Measurements from ENCODE around the gene KRTDAP.

Gene KRTDAP, protein sequence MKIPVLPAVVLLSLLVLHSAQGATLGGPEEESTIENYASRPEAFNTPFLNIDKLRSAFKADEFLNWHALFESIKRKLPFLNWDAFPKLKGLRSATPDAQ
- long read RNA-seq: 0 reads

- H3K4me3 ChIP-seq (replicated peaks; ENCODE audit: insufficient read depth, low read length): no peak within 1 kb of the TSS
- no peak for DNase-seq (ENCODE audit: low read depth in 1 of 2, low spot score in 1 of 2)
- peaks cover 9% of the 10 kb centered on the region for H3K27me3 ChIP-seq (ENCODE audit: insufficient read depth, poor library complexity, severe bottlenecking)
- H3K27ac ChIP-seq (replicated peaks): no peak within 1 kb of the TSS
- TF ChIP-seq REST (IDR thresholded peaks at IDR 0.05; ENCODE audit: insufficient replicate concordance, low read depth) (no peak), SPI1 (IDR thresholded peaks at IDR 0.05; ENCODE audit: borderline replicate concordance, low read depth) (no peak), POLR2AphosphoS5 (IDR thresholded peaks at IDR 0.05; ENCODE audit: low read depth) (no peak), GABPA (IDR thresholded peaks at IDR 0.05; ENCODE audit: low read depth) (no peak), CTCF (IDR thresholded peaks at IDR 0.05; ENCODE audit: insufficient read depth, low read length) (no peak)
These were observed at the start of gene KRTDAP for GRCh38 chr19:35490364-35490763. TSS of gene KRTDAP (minus strand) at chr19:35490464. CDS start at chr19:35490442, 22 bp downstream.

- no peak overlapping the region for H3K27ac ChIP-seq (replicated peaks)
- TF ChIP-seq REST (IDR thresholded peaks at IDR 0.05; ENCODE audit: insufficient replicate concordance, low read depth): no peak
- TF ChIP-seq GABPA (IDR thresholded peaks at IDR 0.05; ENCODE audit: low read depth): no peak
- TF ChIP-seq POLR2AphosphoS5 (IDR thresholded peaks at IDR 0.05; ENCODE audit: low read depth): 0 out of 2 replicates have a peak, but pooled peaks have one; percentile 11
- no peak for TF ChIP-seq SPI1 (IDR thresholded peaks at IDR 0.05; ENCODE audit: borderline replicate concordance, low read depth)
- no peaks in the 10 kb centered on the region for H3K27me3 ChIP-seq (ENCODE audit: insufficient read depth, poor library complexity, severe bottlenecking)
- DNase-seq (ENCODE audit: low read depth in 1 of 2, low spot score in 1 of 2): no peak
- H3K4me3 ChIP-seq (replicated peaks; ENCODE audit: insufficient read depth, low read length): no peak overlapping the region
These were observed 49.6 kb upstream of the KRTDAP start for GRCh38 chr19:35539850-35540249.

DNA sequence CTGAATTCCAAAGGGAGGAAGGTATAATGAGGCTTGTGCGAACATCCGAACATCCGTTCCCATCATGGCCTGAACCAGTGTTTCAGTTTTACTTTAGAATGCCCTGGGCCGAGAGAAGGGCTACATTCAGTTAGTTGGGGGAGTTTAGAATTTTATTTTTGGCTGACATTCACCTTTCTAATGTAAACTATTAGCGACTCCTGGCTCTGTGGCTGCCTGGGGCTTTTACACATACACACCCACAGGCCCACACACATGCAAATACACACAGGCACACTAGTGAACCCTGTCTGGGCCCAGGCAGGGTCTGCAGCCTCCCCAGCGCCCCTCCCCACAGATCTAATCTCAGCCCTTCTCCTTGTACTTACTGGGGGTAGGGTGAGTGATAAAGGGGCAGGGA, 49.0 kb upstream of the KRTDAP start:
- TF ChIP-seq CTCF (IDR thresholded peaks at IDR 0.05; ENCODE audit: insufficient read depth, low read length) (no peak), SPI1 (IDR thresholded peaks at IDR 0.05; ENCODE audit: borderline replicate concordance, low read depth) (no peak), POLR2AphosphoS5 (IDR thresholded peaks at IDR 0.05; ENCODE audit: low read depth) (no peak), REST (IDR thresholded peaks at IDR 0.05; ENCODE audit: insufficient replicate concordance, low read depth) (no peak), GABPA (IDR thresholded peaks at IDR 0.05; ENCODE audit: low read depth) (no peak)
- Histone ChIP-seq H3K4me3 (replicated peaks; ENCODE audit: insufficient read depth, low read length) (no peak overlapping the region), H3K27me3 (ENCODE audit: insufficient read depth, poor library complexity, severe bottlenecking) (peaks cover 2% of the 10 kb centered on the region), H3K27ac (replicated peaks) (no peak overlapping the region)
- DNase-seq (ENCODE audit: low read depth in 1 of 2, low spot score in 1 of 2): no peak
